Measurements from ENCODE around the gene SCNN1B.
"Not testable (repeated sequence)": the region's sequence is repeated elsewhere in the genome, so short reads cannot be mapped to it uniquely, and the experiment has no call there.

The SCNN1B gene

DNA sequence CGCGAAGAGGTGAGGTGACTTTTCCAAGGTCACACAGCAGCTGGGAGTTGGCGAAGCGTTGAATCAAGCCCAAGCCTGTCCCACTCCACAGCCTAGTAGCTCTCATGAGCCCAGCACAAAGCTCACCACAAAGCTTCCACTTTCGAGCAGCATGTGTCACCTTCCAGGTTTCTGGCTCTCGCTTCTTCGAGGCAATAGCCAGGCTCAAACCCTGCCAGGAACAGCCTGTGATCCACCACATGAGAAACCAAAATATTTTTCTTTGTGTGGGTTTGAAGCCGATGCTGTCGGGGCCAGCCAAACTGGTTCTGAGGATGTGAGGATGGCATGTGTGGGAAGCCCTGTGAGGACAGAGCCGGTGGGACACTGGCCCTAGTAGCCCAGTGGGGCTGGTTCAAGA is 82.8 kb downstream of the SCNN1B start:
- DNase-seq: no peak

GRCh38 chr16:23385441-23385840 is 83.3 kb downstream of the SCNN1B start:
- DNase-seq: no peak

DNA sequence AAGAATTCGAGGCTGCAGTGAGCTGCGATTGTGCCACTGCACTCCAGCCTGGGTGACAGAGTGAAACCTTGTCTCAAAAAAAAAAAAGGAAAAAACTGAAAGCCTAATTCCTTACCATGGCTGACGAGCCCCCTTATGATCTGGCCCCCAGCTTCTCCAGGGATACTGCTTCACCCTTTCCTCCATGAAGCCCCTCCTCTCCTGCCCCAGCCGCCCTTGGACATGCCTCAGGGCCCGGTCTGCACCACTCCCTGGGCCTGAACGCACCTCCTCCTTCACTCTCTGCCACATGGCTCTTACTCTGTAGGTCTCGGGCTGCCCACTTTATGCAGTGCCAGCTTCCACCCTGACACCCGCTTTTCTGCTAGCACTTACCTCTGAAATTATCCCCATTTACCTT is 85.6 kb downstream of the SCNN1B start:
- no peak for DNase-seq

GRCh38 chr16:23388786-23389185 is 86.7 kb downstream of the SCNN1B start:
- DNase-seq: no peak

DNA sequence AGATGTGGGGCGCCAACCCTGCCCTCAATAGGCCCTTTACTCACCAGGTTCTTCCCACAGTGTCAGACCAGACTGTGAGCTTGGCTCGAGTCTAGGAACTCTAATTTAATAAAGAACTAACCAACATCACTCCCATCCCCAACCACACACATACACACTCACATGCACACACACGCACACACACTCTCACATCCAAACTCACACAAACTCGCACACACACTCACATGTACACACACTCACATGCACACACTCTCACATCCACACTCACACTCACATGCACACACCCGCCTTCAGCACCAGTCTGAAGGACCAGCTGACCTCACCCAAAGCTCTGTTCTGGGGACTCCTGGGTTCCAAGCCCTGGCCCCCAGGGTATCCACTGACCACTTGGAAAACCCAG is 87.1 kb downstream of the SCNN1B start:
- no peak for DNase-seq

- DNase-seq: not testable (repeated sequence)
These were observed 87.8 kb downstream of the SCNN1B start for GRCh38 chr16:23389936-23390335.

- DNase-seq: no peak
These were observed 89.5 kb downstream of the SCNN1B start for GRCh38 chr16:23391381-23392222.

- no peak for DNase-seq
These were observed 90.1 kb downstream of the SCNN1B start for GRCh38 chr16:23392223-23392600.

DNA sequence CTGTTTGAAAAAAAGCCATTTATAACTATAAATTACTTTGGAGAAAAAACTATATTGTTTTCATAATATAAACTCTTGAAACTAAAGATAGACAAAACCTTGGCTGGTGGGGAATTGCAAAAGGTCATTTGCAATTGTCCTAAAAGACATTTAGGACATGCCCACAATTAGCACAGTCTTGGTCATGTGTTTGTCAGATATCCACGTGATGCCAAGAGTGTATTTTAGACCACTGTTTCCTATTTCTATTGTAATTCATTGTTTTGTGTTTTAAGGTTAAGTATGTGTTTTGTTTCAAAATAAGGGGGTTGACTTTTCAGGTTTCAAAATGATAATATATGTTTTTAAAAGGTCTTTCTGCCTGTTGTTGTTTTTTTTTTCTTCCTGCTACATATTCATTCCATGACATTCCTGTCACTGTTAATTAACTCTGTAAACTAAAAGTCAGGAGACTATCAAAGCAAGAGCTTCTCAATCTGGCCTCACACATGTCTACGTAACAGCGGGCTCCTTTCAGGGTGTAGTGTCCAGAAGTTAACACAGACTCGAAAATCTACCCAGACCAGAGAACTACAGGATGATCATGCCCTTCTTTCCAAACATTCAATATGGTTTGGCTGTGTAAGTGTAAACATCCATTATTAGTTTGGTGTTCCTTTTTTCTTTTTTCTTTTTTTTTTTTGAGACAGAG is 92.2 kb downstream of the SCNN1B start:
- no peak for DNase-seq

DNA sequence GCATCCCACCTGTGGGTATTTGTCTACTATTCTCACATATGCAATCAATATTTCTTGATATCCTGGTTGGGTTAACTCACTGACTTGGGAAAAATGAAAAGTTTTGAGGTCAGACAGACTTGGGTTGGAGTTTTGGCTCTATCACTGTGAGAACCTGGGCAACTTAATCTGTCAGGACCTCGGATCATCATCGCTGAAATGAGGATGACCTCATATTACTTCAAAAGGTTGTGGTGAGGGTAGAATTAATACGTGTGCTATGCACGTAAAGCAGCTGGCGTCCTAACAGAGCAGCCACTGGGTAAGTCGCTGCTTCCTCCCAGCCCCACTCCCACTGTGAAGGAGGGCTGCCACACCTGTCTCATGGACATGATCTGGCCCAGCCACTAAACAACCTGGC is 93.6 kb downstream of the SCNN1B start:
- DNase-seq: no peak

GRCh38 chr16:23397464-23397863 is 95.4 kb downstream of the SCNN1B start:
- DNase-seq: no peak

GRCh38 chr16:23398987-23399805 is 97.1 kb downstream of the SCNN1B start:
- no peak for DNase-seq

DNA sequence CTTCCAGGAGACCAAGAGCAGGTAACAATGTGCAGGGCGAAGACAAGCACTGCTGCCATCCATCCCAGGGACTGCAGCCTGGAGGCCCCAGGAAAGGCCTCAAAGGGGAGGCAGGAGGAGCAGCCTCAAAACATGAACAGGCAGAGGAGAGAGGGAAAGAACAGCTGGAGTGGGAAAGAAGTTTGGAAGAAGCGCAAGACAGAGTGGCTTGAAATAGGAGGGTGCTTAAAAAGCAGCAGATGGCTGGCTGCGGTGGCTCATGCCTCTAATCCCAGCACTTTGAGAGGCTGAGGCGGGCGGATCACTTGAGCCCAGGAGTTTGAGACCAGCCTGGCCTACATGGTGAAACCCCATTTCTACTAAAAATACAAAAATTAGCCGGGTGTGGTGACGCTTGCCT is 98.3 kb downstream of the SCNN1B start:
- DNase-seq: not testable (repeated sequence)

- DNase-seq: no peak
These were observed 99.0 kb downstream of the SCNN1B start for GRCh38 chr16:23401139-23401538.

- DNase-seq: no peak
These were observed 100.0 kb downstream of the SCNN1B start for GRCh38 chr16:23402100-23402499.

DNA sequence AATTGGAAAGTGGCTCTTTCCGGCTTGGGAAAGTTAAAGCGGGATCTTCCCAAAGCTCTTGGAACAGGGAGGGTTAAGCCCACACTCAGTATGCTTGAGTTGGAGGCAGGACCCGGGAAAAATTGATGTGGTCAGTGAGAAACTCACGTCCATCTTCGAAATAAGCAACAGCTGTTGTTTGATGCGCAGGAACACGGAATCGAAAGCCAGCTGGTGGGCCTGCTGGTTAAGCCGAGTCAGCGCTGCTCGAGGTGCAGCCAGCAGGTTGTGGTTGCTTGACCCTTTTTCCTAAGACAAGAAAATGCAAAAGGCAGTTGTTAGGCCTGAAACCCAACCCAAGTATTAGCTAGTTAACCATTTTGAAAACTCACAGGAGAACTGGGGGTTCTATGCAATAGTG is 101.4 kb downstream of the SCNN1B start:
- DNase-seq: no peak

DNA sequence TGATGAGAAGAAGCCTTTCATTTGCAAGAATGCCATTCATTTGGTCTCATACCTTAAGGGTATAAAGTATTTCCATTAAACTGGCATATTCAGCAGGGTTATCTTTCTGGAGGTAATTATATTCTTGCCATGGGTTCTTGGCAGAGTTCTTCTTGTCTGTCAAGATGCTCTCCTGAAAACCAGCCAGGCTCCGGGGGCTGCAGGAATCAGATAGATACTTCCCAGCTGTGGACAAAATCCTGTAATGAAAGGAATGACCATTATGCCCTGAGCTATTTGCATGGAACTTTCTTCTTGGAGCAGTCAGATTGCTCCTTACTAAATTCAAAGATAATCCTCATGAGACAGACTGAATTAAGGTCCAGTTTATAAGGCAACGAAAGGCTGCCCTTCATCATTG is 103.9 kb downstream of the SCNN1B start:
- no peak for DNase-seq

DNA sequence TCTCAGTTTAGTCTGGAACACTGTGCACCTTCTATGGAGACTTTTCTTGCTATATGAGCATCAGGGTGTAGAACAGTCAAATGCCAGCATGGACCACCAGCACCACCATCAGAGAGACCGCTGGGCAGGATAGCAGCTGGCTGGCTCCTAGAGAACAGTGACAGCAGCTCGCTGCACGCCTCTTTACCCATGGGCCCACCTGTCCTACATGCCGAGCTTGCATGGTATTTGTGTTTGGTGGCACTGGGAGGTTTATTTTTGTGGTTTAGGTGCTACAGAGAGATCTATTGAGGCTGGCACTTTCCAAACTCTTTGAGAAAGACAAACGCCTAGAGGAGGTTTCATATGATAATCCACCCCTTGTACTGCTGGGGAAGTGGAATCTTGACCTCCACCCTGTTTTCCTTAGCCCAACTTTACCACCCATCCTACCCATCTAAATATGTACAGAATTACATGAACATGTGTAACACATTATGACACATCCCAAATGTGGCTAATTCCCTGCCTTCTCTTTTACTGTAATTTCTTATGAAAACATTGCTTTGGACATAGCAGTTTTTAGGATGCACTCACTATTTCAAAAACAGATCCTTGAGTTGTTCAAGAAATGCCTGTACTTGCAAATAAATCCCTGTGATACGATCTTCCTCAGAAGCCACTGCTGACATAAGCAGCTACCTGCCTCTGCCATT is 104.6 kb downstream of the SCNN1B start:
- no peak for DNase-seq

DNA sequence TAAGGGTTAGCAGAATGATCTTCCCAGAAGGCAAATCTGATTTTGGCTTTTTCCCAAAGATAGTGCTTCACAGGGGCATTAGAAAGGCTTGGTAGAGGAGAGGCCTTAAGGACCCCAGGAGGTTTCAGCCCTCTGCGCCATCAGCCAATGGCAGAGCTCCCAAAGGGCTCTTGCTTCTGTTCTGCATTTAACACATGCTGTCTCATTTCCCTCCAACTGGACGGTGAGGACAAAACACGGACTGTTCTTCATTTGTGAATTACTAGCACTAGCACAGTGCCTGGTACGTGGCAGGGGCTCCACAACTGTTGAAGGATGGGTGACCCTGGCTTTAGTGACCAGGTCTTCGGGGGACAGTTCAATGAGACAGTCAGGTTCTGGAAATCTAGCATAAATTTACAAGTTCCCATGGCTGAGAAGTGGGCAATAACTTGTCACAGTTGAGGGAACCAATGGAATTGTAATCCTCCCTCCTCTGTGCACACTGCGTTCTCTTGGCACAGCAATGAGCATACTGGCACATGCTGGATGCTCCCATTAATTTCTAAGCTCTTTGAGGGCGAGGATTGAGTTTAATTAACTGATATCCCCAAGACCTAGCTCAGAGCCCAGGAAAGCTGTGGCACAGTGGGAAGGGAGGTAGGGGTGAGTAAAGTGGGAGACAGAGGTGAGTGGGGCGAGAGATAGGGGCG is 105.5 kb downstream of the SCNN1B start:
- no peak for DNase-seq

- no peak for DNase-seq
These were observed 106.2 kb downstream of the SCNN1B start for GRCh38 chr16:23408242-23408822.

- DNase-seq: no peak
These were observed 106.8 kb downstream of the SCNN1B start for GRCh38 chr16:23408823-23409298.

DNA sequence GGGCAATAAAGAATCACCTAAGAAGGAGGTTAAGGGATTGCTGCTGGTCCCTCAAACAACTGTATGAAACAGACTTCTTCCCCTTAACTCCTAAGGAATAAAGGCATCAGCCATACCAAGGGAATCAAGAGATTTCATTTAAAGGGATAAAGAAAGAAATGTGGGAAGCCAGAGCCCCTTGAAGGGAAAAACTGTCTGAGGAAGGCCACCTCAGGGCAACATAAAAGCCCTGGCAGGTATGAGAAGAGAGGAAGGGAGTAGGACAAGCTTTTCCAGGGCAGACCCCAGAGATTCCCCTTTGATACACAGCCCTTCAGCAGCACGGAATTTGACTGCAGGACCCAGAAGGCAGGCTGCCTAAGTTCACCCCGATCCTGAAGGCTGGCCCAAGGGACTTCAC is 107.4 kb downstream of the SCNN1B start:
- DNase-seq: no peak

Measured in activated CD4-positive, alpha-beta T cell treated with anti-CD3 and anti-CD28 coated beads for 1 hour (primary cell).